ENCODE data around the gene RAB43.
A peak's percentile ranks its signal among the peaks of the same experiment; 100 is the strongest.
"Not testable (repeated sequence)": the region's sequence is repeated elsewhere in the genome, so short reads cannot be mapped to it uniquely, and the experiment has no call there.

Gene RAB43

DNA sequence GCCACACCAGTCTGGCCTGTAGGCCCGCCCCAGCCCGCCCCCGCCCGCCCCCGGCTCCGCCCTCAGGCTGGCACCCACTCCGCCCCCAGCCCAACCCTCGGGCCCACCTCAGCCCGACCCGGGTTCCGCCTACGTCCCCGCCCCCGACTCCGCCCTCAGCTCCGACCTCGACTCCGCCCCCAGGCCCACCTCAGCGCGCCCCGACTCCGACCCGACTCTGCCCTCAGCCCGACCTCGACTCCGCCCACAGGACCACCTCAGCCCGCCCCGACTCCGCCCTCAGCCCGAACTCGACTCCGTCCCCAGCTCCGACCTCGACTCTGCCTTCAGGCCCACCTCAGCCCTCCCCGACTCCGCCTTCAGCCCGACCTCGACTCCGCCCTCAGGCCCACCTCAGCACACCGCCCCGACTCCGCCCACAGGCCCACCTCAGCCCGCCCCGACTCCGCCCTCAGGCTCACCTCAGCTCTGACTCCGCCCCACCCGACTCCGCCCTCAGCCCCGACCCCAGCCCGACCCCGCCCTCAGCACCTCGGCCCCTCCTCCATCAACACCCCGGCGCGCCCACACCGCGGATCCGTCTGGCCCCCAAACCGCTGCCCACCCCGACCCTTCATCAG lies at the start of gene RAB43:
Gene RAB43, minus strand, starts transcription at position 13 of the 620 bp plus-strand sequence. CDS start 315 bp downstream, outside the sequence.
- peak; percentile 78 for DNase-seq

DNA sequence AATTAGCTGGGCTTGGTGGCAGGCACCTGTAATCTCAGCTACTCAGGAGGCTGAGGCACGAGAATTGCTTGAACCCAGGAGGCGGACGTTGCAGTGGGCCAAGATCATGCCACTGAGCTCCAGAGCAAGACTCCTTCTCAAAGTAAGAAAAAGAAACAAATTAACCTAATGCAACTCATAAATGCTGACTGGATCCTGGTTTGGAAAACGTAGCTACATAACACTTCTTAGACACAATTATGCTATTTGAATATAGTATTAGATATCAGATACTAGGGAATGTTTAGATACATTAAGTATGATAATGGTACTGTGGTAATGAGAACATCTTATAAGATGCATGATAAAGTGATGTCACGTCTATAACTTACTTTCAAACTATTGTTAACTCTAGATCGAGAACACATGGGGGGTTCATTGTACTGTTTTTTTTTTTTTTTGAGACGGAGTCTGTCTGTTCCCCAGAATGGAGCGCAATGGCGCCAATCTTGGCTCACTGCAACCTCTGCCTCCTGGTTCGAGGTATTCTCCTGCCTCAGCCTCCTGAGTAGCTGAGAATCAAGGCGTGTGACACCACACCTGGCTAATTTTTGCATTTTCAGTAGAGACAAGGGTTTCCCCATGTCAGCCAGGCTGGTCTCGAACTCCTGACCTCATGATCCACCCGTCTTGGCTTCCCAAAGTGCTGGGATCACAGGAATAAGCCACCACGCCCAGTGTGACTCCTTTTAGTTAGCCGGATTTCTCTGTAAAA lies 45.2 kb upstream of the RAB43 start:
- no peak for DNase-seq

DNA sequence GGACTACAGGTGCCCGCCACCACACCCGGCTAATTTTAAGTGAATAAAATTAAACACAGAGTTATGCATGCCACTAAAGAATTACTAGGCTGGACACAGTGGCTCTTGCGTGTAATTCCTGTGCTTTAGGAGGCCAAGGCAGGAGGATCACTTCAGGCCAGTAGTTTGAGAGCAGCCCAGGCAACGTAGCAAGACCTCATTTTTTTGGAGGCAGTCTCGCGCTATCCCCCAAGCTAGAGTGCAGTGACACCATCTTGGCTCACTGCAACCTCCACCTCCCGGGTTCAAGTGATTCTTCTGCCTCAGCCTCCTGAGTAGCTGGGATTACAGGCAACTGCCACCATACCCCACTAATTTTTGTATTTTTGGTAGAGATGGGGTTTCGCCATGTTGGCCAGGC lies 44.0 kb upstream of the RAB43 start:
- DNase-seq = not testable (repeated sequence)

DNA sequence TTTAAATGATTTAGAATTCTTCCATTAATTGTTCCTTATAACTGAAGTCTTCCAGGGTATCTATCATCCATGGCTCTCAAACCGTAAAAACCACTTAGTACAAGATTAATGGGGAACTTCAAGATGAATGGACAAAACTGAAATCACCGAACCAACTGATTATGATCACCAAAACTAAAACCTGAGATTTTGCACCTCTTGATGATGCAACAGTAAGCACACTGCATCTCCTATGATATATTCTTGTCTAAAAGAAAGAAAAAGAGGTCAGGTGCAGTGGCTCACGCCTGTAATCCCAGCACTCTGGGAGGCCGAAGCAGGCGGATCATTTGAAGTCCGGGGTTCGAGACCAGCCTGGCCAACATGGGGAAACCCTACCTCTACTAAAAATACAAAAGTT lies 42.9 kb upstream of the RAB43 start:
- DNase-seq = no peak

DNA sequence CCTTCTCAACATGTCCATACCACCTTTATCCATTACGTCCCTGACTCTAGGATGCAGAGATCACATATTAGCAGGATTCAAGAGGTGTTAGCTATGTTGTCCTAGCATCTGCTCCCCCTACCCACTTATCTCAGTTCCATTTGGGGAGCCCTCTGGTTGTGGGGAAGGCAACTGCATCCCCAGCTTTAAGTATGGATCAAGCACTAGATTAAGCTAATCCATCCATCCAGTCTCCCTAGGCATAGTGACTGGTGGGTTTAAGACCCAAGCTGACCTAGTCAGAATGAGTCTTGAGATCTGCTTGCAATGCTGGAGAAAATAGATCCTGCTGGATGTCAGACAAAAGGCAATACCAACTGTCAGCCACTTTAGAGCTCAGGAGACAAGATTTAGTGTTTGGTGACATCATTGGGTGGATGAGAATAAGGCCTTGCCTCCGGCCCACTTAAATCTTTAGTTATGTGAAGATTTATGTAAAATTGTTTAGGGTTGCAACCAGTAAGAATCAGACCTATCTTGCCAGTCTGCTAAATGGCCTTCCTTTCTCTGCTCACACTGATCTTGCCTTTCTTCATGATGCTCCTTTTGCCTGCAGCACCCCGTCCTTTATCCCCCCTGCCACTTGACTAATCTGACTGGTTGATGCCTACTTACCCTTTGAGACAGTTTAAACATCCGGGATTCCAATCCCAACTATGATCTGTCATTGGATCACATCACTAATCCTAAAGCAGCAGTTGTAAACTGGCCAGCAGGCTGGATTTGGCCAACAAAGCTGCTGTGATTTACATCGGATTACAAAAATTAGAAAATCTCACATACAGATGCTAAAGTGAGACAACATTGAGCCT lies 41.4 kb upstream of the RAB43 start:
- DNase-seq = no peak

DNA sequence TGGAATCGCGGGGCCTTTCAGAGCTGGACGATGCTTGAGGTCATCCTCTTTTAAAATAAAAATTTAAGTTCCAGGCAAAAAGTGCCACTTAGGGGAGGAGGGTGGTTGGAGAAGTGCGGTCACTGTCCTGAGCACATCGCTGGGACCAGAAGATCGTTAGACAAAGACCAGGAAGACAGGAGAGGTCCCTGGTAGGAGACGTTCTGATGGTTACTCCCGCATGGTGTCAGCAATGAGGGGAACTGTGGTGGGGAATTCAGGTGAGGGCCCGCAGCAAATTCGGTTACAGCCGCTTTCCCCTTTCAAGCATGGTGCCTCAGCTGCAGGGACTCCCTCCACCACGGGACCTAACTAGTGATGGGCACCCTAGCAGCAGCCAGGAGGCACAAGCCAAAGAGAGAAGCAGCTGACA lies 40.3 kb upstream of the RAB43 start:
- DNase-seq = no peak

DNA sequence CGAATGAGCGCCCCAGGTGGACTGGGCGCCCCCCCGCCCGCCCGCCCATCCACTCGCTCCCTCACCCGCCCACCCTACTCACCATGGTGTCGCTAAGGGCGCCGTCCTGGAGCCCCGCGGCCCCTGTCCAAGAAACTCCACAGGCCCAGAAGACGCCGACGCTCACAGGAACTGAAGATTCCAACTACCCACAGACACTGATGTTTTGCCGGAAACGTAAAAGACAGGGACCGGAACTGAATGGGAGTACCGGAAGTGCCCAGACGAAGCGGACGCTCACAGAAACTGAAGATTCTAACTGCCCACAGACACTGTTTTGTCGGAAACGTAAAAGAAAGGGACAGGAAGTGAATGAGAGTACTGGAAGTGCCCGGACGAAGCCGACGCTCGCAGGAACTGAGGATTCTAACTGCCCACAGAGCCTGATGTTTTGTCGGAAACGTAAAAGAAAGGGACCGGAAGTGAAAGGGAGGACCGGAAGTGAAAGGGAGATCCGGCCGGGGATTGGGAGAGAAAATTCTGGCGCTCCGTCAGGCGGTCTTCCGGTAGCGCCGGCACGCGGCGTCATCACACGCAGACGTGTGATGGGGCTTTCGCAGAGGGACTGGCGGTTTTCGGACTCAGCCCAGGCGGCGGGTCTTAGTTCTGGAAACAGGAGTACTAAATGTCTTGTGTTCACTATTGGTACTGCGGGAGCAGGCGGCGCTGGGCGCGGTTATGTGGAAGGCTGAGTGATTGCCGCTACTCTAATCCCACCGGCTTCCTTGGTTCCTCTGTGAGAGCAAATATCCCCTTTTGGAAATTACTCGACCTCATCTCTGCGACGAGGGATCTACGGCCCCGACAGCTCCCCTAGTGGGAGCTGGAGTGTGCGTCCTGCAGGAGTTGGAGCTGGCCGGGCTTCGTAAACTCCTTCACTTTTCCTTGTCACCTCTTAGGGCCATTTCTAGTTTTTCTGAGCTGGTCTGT lies 39.6 kb upstream of the RAB43 start, which contains the start of gene ISY1:
Gene ISY1, minus strand, starts transcription at position 173 of the 969 bp plus-strand sequence. Its CDS starts 88 bp downstream, at position 85.
- DNase-seq = peak; percentile 83

DNA sequence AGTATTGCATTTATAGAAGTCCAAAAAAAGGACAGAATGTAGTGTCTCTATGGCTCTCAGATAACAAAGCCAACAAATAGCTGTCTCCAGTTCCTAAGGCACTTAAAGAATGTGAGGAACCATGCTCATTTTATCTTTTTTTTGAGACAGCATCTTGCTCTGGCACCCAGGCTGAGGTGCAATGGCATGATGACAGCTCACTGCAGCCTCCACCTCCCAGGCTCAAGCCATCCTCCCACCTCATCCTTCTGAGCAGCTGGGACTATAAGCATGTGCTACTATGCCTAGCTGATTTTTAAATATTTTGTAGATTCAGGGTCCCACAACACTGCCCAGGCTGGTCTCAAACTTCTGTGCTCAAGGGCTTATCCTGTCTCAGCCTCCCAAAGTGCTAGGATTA lies 23.2 kb upstream of the RAB43 start:
- DNase-seq = no peak

DNA sequence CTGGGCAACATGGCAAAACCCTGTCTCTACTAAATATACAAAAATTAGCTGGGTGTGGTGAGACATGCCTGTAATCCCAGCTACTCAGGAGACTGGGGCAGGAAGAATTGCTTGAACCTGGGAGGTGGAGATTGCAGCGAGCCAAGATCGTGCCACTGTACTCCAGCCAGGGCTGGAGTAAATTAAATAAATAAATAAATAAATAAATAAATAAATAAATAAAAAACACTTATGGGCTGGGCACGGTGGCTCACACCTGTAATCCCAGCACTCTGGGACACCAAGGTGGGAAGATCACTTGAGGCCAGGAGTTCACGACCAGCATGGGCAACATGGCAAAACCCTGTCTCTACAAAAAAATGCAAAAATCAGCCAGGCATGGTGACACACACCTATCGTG lies 19.4 kb upstream of the RAB43 start:
- not testable (repeated sequence) for DNase-seq

DNA sequence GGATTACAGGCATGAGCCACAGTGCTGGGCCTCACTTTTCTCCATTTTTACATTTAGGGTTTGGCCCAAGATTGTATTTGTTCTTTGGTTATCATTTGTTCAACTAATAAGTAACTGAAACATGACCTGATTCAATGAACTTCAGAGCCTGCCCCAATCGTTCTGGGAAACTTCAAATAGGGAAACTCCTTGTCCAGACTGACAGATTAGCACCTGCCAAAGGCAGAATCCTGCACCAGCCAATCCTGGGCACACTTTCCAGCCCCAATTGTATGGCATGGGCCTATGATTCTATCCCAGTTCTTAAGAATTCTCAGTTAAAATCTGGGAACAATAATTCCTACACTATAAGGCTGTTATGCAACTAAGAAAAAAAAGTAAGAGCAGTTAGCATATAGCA lies 18.3 kb upstream of the RAB43 start:
- no peak for DNase-seq

DNA sequence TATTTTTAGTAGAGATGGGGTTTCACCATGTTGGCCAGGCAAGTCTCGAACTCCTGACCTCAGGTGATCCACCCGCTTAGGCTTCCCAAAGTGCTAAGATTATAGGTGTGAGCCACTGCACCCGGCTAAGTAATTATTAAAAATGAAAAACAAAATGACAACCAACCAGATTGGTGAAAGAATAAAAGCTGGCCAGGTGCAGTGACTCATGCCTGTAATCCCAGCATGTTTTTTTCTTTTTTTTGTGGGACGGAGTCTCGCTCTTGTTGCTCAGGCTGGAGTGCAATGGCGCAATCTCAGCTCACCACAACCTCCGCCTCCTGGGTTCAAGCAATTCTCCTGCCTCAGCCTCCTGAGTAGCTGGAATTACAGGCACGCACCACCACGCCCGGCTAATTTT lies 14.7 kb upstream of the RAB43 start:
- DNase-seq = not testable (repeated sequence)

DNA sequence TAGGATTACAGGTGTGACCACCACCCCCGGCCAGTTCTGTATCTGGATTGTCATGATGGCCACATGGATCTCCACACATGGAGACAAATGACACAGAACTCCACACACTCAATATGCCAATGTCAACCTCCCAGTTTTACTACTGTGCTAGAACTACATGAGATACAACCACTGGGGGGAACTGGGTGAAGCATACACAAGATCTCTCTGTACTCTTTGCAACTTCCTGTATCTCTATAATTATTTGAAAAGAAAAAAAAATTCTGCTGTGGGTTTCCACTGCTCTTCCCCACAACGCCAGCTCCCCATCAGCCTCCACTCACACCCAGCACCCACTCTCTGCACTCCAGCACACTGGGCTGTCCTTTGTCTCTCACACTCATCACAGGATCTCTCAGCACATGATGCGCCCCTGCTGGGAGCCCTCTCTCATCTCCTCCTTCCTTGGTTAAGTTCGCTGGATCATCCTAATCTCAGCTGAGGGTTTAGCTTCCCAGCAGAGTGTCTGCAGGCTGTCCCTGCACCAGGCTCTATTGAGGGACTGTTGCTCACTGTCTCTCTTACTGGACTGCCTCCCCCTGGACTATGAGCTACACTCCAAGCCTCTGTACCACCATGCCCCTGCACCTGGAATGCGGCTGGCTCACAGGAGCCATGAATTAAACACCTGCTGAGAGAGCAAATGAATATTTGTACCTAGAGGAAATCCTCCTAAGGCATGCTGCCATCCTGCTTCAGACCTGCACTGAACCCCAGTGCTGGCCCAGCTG lies 10.7 kb upstream of the RAB43 start:
- no peak for DNase-seq

DNA sequence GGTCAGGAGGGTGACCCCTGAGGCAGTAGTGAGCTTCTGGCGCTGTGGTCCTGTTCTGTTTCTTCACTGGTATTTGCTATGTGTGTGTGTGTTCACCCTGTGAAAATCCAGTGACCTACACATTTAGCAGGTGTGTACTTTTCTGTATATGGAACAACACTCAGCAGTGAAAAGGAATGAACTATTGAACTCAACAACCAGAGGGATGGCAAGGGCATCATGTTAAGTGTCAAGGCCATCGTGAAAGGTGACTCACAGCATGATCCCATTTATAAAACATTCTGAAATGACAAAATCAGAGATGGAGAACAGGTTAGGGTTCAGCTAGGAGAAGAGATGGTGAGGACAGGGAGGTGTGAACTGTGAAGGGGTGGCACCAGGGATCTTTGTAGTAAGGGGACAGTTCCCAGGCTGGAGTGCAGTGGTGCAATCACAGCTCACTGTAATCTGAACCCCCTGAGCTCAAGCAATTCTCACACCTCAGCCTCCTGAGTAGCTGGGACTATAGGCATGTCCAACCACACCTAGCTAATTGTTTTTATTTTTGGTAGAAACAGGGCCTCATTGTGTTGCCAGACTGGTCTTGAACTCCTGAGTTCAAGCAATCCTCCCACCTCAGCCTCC lies 10.0 kb upstream of the RAB43 start:
- no peak for DNase-seq

DNA sequence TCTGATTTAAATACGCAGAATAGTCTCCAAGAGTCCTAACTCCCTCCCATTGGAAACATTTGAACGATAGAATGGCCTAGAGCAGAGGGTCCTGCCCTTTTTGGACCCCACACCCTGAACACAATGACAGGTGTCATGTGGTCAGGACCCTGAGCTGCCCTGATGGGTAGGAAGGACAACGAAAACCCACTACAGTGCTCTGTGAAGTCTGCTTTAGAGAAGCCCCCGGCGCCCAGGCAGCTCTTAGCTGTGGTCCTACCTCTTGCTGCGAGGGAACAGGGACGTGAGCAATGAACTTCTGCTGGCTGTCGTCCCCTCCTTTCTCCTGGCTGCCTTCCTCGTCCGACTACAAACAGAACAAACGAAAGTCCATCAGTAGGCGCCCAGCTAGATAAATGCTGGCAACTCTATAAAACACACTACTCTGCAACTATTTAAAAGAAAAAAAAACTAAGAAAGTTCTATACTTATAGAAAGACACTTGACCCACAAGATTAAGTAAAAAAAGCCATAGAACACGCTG lies 8.7 kb upstream of the RAB43 start:
- no peak for DNase-seq

DNA sequence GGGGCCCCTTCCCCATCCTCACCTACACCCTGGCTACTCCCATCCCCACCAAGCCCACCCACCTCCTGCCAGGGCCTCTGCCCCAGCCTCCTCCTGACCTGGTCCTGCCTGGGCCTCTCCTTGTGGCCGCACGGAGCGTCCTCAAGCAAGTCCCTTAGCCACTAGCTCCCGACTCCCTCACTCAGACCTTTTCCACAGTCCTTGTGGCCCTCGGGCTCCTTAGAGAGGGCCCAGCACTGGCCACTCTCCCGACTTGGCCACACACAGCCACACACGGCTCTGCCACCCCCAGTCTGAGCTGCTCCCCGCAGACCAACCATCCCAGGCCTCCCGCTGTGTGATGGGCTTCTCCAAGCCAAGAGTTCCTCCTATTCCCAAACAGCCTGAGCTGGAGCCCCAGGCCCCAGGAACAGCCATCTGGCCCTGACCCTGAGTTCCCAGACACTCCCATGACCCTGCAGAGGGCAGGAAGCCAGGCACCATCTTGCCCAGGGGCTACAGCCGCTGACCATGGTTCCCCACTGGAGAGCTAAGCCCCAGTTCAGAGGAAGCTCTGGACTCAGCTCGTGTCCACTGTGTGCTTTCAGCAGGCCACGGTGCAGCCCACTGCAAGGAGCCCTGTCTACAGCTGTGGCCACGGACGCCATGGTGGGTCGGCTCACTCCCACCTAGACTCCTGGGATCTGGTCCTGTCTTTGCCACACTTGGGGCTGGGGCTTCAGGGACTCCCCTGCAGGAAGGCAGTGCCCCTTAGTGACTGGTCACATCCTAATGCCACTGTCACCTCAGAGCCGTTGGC lies 7.0 kb upstream of the RAB43 start:
- DNase-seq = no peak

DNA sequence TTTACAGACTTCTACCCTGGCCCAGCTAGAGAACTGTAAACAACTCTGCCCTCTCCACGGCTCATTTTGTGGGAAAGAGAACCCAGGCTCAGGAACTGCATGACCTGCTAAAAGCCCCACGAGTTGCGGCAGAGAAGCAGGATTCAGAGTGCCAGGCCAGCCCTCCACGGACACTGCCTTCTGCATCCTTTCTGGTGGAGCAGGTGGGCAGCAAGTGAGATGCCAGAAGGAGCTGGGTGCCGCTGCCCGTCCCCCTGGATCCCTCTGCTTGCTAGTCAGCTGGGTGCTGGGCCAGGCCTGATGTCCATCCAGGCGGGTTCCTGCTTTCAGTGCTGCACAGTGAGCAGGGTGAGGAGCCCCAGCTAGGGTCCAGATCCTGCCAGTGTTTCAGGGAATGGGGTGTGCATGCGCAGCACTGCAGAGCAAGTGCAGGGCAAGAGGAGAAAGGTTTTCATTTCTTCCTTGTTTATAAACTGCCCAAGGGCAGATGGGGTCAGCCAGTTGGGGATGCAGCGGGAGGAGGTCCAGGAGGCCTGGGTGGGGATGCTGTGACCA lies 5.2 kb upstream of the RAB43 start:
- no peak for DNase-seq

DNA sequence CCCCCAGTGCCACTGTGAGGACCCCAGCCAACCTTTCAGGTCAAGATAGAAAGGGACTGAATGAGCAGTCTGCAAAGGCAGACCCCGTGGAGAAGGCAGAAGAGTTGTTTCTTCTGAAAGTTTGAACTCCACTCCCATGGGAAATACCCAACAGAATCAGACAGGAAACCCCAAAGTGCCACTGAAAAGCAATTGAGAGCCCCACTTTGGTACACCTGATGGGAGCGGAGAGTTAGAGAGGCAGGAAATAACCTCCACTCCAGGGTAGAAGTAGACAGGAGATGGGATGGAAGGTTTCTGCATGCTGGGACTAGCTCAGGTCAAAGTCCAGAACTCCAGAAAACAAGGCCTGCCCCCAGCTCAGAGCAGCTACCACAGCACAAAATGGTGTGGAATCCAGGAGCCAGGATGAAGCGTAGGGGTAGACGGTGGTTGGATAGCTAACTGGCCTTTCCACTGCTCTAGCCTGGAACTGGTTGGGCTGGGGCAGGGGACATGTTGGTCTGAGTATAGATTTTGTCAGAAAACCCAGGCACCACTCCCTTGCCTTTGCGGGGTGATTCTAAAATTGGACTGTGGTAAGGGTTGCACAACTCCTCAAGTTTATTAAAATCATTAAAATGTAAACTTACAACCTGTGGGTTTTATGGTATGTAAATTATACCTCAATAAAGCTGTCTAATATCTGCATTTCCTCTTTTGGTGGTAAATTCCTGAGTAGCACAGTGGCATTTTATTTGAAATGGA lies 1.9 kb upstream of the RAB43 start:
- DNase-seq = no peak

DNA sequence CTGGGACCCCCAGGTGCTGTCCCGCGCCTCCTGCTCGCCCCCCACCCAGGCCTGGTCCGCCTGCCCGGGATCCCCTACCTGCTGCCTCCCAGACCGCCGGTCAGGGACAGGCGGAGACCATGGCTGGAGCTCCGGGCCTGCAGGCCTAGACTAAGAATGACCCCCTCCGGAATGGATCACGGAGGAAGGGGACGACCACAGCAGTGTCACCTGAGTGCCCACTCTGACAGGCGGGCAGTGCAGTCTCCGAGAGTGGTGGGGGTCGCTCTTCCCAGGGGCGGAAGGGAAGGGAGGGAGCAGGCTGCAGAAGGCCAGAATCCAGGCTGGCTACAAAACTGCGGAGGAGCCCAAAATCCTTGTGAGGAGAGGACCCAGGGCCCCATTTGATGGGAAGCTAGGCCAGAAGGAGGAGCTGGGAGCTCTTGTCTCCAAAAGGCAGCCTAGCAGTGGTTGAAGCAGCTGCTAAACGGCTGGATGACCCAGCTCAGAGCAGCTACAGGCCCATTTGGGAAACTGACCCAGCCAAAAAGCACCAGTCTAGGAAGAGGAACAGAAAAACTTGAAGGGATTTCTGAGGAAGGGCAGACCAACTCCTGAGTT lies 908 bp upstream of the RAB43 start:
- no peak for DNase-seq
